UCSD-AML1 (cell line): Measurements from ENCODE around the gene MORC2.

Experiments used
- DNase-seq: peaks from one replicate; lab custom pipeline; 2025; ENCODE audit not compliant: unreplicated experiment; lab: John Stamatoyannopoulos, UW

The MORC2 gene

GRCh38 chr22:30889996-30890480 lies 78.5 kb downstream of the MORC2 start:
- no peak for DNase-seq

DNA sequence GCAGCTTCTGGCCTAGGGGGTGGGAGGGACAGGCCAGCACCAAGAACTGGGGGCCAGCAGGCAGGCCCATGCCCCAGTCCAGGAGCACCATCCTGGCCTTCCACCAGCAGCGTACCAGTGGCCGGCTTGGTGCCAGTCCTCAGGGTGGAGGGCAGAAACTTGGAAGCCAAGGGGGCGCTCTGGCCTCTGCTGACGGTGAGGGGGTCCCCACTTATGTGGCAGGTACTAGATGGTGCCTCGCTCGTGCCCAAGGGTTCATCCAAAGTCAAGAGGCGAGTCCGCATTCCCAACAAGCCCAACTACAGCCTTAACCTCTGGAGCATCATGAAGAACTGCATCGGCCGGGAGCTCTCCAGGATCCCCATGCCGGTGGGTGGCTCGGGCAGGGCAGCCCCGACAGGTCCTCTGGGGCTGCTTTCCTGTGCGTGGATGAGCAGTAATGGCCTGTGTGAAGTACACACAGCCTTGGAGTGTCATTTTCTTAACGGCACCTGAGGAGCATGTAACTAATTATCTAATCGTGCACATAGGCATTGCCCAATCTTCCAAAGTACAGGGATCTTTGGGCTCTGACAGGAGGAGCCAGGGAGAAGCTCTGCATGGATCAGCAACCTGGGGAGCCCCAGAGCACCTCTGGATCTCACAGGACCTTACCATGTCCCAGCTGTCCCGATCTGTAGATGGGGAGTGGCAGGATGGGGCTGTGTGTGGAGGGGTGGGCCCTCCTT lies 79.1 kb downstream of the MORC2 start:
- no peak for DNase-seq

GRCh38 chr22:30887861-30888260 lies 80.7 kb downstream of the MORC2 start:
- DNase-seq: no peak

DNA sequence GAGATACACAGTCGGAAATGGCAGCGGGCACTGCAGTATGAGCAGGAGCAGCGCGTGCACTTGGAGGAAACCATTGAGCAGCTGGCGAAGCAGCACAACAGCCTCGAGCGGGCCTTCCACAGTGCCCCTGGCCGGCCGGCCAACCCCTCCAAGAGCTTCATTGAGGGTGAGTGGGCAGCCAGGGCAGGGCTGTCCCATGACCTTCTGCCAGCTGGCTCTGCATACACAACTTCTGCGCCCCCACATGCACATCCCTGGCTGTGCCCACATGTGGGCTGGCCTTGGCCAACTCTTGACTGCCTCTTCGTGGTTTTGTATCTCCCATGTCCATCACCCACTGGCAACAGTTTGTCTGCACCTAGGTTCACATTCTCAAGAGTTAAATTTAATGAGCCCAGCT lies 81.1 kb downstream of the MORC2 start:
- no peak for DNase-seq

GRCh38 chr22:30885591-30885990 lies 83.0 kb downstream of the MORC2 start:
- no peak for DNase-seq

GRCh38 chr22:30885001-30885366 lies 83.6 kb downstream of the MORC2 start:
- no peak for DNase-seq

DNA sequence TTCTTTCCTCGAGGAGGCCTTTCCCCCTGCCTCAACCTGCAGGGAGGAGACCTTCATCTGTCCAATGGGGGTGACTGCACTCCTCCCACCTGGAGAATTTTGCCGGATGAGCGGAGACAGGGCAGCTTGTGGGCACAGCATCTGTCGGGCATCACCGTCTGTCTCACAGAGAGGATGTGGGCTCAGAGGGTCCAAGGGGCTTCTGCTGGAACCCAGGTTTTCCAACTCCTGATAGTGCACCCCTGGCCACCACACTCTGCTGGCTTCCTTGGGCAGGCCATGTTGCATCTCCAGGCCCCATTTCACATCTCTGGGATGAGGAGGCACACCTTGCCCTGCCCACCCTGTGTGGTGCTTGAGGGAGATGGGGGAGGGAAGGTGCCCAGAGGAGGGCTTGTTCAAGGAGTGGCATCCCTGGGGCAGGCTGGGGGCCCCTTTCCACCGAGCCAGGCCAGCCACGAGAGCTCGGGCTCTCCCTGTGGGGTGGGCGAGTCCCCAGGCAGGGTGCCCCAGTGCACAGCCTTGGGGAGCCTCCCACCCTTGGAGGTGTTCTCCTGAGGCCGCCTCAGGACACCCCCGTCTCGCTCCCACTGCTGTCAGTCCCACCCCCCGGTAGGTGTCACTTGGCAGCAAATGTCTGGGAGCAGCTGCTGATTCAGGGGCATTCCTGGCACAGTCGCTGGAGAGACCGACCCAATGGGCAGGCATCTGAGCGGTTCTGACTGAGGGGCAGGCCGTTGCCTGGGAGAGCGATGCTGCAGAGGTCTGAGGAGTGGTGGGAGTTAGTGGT lies 84.2 kb downstream of the MORC2 start:
- DNase-seq: no peak

GRCh38 chr22:30883586-30884145 lies 84.9 kb downstream of the MORC2 start:
- DNase-seq: no peak

GRCh38 chr22:30882974-30883533 lies 85.5 kb downstream of the MORC2 start:
- no peak for DNase-seq

GRCh38 chr22:30882184-30882717 lies 86.3 kb downstream of the MORC2 start:
- no peak for DNase-seq

DNA sequence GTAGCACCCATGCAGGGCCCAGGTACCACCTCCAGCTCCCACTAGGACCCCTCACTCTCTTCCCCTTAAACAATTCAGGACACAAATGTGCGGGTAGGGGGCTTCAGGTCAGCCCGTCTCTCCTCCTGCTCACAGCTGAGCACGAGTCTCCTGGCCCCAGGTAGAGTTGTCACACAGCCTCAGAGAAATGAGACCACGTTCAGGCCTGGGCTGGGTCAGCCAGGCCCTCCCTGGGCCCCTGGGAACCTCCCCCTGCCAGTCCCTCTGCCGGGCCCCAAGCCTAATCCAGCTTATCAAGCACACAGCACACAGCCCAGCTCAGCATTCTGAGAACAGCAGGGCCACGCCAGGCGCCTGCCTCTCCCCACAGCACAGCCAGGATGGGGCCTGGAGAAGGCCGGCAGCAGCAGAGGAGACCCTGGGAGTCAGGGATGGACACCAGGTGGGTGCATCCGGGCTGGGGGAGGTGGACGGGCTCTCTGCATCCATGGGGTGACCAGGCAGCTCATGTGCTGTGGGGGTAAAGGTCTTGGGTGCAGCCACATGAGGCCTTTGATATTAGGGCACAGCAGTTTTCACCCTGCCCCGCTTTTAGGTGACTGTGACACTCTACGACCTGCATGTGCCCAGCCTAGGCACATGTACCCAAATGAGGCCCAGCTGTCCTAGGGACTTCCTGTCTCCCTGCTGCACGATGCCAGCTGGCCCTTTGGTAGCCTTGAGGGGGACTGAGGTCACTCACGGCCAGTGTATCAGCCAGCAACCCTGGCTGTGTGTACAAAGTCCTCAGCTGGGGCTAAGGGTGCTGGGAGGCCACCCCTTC lies 87.0 kb downstream of the MORC2 start:
- DNase-seq: no peak

DNA sequence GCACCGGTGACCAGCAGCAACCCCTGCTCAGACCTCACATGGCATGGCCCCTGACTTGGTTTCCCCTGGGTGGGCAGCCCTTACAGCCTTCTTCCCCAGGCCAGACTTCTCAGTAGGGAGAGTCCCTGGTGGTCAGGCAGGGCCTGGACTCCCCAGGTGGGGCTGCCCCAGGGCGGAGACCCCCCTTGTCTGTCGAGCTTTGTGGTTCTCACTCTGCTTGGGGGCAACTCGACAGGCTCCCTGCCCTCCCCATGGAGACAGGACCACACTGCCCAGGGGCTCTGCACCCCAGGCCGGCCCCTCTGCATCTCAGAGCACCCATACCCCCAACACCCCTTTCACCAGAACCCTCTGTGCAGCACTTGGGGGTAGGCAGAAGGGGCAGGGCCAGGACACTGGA lies 87.7 kb downstream of the MORC2 start:
- no peak for DNase-seq

DNA sequence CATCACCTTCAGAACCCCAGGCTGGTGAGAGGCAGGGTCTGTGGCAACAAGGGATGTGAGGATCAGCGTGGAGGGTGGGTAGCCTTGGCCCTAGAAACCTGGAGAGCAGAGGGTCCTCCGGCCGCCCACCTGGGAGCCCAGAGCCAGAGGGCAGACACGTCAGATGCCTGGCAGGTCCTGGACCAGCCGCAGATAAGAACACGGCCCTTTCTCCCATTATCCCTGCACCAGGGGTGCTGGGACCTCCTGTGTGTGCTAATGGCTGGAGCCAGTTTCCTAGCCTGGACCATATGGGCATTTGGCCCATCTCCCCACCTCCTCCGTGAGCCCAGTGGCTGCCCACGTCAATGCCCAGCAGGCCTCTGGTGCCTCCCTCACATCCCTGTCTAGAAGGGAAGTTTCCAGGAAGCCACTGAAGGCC lies 88.4 kb downstream of the MORC2 start:
- no peak for DNase-seq

DNA sequence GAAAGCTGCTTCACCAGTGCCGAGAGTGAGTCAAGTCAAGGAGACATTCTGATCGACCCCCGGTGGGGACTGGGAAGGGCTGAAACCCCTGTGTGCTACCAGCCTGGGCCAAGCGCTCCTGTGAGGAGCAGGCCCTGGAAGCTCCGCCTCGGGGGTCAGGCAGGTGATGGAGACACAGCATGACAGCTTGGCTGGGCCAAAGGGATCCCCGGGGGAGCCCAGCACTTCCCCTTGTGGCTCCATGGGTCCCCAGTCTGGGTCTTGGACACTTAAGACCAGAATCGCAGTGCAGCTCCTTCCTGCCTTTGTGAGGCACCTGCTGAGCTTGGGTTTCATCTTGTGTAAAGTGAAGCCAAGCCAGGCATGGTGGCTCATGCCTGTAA lies 89.2 kb downstream of the MORC2 start:
- no peak for DNase-seq

- no peak for DNase-seq
Measured at GRCh38 chr22:30878516-30879414, 89.8 kb downstream of the MORC2 start.

DNA sequence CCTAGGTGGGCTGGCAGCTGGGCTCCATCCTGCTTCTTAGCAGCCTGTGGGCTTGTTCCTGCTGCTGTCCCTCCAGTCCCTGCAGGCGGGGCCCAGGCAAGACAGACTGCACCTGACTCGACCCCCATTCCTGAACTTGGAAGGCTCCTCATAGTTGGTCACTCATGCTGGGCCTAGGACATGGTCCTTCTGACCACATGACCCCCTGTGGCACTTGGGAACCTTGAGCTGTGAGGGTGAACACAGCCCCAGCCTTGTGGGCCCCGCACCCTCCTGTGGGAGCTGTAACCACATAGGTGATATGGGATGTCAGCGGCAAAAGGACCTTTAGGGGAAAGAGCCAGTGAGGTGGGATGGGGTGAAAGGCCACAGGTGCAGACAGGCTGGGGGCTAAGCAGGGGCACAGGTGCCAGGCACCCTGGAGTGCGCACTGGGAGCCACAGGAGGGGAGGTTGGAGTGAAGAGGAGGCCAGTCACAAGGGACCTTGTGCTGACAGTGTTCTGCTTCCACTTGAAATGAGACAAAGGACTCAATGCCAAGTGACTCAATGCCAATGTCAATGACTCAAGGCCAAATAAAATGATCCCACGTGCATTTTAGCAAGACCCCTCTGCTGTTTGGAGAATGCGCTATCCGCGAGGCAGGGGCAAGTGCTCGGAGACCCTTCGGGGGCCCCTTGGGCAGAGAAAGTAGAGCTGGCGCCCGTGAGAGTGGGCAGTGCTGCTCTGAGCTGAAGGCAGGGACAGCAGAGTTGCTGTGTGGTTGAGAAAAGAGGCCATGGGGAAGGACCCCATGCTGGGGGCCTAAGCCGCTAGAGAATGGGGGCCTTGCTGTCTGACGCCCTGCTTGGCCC lies 90.7 kb downstream of the MORC2 start:
- DNase-seq: no peak

DNA sequence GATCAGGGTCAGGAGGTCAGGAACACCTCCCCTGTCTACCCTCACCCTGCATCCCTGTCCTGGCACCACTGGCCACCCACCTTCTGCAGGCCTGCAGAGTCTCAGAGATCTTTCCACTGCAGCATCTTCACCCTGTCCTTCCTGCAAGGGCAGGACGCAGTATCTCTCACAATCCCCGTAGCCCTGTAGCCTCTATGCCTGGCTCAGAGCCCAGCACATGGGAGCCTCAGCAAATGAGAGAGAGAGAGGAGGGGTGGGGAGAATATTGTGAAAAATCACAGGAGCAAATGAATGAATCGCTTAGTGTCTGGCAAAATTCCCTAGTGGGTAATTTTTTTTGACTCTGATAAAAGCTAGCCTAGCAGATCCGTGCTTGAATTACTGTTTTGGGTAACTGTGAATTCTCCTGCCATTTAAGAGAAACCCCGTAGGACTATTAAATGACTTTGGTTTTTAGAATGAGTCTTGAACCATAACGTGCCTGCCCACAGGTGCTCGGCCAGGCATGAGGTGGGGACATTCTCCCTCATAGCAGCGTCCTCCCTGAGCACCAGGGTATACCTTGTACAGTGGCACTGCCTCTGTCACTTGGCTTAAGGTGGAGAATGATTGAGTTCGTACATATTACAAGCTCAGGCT lies 91.5 kb downstream of the MORC2 start:
- no peak for DNase-seq

GRCh38 chr22:30876221-30876751 lies 92.3 kb downstream of the MORC2 start:
- DNase-seq: no peak
